Fibroblast of mammary gland (primary cell): Measurements from ENCODE around the gene LY6G6C.

Source experiments
- DNase-seq: peaks from one replicate; pipeline ENCODE4 v3.0.0-alpha.2; 2010; ENCODE audit warnings: low read depth
- H3K4me3 ChIP-seq: 2 replicates; pipeline ENCODE4 v1.5.1; 2011; ENCODE audit warnings: low read depth, mild to moderate bottlenecking, low read length, moderate library complexity; ENCODE audit not compliant: control insufficient read depth
- TF ChIP-seq, protein P1 (sequence below): conservative IDR thresholded peaks from 2 replicates; pipeline ENCODE4 v1.5.1; 2011; ENCODE audit warnings: low read depth, low read length, inconsistent platforms; ENCODE audit not compliant: control insufficient read depth, insufficient read depth

LY6G6C gene, protein sequence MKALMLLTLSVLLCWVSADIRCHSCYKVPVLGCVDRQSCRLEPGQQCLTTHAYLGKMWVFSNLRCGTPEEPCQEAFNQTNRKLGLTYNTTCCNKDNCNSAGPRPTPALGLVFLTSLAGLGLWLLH

DNA sequence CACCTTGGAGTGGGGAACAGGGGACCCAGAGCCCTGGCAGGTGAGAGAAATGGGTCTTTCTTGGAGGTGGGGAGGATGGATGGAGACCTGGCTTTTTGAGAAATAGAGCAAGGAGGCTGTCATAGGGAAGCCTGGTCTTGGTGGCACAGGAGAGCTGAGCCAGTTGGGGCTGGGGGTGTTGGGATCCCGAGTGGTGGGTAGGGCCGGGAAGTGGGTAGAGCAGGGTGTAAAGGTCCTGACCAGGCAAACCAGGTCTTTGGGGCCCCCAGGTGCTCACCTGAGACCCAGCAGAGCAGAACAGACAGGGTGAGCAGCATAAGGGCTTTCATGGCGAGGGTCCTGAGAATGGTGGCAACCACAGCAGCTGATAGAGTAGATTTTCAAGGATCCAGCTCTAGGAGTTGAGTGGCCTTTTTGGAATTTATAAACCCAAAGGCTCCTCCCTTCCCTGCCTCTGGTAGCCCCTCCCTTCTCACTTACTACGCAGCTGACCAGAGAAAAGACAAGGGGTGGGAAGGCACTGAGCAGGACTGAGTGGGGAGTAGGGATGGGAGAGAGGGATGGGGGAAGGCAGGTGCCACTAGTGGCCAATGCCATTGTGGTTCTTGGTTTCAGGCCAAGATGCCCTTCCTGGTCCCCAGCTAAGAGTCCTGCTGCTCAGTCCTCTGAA, at the start of gene LY6G6C:
LY6G6C (minus strand) TSS at position 396 of the 670 bp plus-strand sequence; CDS start at position 329, 67 bp downstream.
- DNase-seq: no peak
- H3K4me3 ChIP-seq: no peak within 1 kb of the TSS
- TF ChIP-seq, protein P1, sequence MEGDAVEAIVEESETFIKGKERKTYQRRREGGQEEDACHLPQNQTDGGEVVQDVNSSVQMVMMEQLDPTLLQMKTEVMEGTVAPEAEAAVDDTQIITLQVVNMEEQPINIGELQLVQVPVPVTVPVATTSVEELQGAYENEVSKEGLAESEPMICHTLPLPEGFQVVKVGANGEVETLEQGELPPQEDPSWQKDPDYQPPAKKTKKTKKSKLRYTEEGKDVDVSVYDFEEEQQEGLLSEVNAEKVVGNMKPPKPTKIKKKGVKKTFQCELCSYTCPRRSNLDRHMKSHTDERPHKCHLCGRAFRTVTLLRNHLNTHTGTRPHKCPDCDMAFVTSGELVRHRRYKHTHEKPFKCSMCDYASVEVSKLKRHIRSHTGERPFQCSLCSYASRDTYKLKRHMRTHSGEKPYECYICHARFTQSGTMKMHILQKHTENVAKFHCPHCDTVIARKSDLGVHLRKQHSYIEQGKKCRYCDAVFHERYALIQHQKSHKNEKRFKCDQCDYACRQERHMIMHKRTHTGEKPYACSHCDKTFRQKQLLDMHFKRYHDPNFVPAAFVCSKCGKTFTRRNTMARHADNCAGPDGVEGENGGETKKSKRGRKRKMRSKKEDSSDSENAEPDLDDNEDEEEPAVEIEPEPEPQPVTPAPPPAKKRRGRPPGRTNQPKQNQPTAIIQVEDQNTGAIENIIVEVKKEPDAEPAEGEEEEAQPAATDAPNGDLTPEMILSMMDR: no peak

DNA sequence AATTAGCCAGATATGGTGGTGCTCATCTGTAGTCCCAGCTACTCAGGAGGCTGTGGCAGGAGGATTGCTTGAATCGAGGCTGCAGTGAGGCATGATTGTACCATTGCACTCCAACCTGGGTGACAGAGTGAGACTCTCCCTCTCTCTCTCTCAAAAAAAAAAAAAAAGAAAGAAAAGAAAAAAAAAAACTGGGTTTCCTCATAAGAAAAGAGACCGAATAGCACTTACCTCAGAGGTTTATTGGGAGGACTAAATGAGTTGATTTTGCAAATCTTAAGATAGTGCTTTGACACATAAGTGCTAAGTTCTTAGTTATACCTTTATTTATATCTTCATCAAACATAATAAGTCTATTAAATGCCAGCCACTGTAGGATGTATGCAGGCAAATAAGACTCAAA, 49.3 kb upstream of the LY6G6C start:
- TF ChIP-seq, protein P1: no peak
- no peak for DNase-seq
- no peak overlapping the region for H3K4me3 ChIP-seq

DNA sequence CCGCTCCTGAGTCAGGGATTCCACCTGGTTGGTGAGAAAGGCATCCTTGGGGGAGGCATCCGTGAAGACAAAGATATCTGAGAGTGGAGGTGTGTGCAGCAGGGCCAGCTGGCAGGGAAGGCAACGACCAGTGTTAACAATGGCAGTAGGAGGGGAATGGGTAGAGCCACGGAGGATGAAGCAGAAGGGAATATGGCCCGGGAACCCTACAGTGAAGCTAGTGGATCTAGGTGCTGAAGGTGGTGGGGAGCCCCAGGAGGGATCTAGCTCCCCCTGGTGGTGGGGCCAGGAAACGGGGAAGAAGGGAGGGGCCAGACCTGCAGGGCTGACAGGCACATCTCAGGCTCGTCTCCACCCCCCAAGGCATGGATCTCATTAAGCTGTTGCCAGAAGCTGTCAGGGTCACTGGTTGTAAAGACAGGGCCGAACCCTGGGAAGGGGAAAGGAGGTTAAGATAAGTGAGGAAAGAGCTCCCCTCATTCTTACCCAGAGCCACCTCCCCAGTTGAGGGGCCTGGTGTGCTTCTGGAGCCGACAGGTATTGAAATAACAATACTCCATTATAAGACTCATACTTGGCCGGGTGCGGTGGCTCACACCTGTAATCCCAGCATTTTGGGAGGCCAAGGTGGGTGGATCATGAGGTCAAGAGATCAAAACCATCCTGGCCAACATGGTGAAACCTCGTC, 48.3 kb upstream of the LY6G6C start:
- peak; percentile 52 for DNase-seq
- no peak overlapping the region for H3K4me3 ChIP-seq
- TF ChIP-seq, protein P1: peak; percentile 82

DNA sequence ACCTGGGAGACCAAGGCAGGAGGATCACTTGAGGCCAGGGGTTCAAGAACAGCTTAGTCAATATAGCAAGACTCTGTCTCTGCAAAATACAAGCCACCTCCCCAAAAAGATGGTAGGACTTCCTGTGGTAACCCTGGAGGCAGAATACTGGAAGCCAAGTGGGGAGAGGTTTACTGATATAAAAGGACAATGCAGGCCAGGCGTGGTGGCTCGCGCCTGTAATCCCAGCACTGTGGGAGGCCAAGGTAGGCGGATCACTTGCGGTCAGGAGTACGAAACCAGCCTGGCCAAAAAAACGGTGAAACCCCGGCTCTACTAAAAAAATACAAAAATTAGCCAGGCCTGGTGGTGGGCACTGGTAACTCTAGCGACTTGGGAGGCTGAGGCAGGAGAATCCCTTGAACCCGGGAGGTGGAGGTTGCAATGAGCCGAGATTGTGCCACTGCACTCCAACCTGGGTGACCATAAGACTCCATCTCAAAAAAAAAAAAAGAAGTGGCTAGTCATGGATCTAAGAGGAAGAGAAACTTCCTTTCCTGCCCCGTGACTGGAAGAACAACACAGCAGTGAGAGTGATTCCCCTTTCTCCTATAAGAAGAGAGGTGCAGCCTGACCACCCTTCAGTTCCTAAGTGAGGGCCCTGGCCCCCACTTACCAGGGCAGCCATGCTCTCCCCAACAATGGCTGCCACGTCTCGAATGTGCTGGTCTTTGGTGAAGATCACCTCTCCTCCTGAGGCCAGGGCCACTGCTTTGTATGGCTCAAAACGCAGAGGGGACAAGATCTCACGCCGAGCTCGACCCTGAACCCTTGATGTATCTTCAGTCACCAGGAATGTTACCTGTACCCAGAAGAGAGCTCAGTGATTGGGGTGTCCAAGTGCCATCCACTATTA, 47.1 kb upstream of the LY6G6C start:
- H3K4me3 ChIP-seq: no peak overlapping the region
- DNase-seq: no peak
- TF ChIP-seq, protein P1: no peak

DNA sequence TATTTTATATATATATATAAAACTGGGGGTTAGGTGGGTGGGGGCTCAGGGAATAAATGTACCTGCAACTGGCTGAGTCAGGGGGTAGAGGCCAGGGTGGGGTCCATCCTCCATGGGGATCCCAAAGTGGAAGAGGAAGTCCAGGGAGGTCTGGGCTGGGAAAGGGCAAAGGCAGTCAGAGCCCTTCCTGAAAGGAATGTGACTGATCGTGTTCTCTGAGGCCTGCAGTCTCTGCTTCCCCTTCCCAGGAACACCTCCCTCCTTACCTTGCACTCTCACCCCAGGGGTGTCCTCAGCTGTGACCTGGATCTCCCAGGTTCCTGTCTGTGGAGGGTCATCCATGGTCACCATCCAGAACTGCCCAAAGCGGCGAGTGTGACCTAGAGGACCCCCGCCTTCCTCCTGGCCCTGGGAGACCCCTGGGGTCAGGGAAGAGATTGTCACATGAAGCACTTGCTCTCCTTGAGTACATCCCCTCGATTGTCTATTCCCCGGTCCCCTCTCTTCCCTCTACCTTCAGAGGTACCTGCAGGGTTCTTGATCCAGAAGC, 45.6 kb upstream of the LY6G6C start:
- TF ChIP-seq, protein P1: no peak
- no peak for DNase-seq
- no peak overlapping the region for H3K4me3 ChIP-seq
